ENCODE measurements around the gene GPR78.

GPR78 gene

DNA sequence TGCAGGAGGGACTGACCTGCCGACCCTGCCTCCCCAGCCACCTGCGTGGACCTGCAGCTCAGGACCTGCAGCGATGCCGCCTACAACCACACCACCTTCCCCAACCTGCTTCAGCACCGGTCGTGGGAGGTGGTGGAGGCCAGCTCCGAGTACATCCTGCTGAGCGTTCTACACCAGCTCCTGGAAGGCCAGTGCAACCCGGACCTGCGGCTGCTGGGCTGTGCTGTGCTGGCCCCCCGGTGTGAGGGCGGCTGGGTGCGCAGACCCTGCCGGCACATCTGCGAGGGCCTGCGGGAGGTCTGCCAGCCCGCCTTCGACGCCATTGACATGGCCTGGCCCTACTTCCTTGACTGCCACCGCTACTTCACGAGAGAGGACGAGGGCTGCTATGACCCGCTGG, 20.9 kb downstream of the GPR78 start:
- DNase-seq: no peak

GRCh38 chr4:8601556-8601955, 21.4 kb downstream of the GPR78 start:
- no peak for DNase-seq

DNA sequence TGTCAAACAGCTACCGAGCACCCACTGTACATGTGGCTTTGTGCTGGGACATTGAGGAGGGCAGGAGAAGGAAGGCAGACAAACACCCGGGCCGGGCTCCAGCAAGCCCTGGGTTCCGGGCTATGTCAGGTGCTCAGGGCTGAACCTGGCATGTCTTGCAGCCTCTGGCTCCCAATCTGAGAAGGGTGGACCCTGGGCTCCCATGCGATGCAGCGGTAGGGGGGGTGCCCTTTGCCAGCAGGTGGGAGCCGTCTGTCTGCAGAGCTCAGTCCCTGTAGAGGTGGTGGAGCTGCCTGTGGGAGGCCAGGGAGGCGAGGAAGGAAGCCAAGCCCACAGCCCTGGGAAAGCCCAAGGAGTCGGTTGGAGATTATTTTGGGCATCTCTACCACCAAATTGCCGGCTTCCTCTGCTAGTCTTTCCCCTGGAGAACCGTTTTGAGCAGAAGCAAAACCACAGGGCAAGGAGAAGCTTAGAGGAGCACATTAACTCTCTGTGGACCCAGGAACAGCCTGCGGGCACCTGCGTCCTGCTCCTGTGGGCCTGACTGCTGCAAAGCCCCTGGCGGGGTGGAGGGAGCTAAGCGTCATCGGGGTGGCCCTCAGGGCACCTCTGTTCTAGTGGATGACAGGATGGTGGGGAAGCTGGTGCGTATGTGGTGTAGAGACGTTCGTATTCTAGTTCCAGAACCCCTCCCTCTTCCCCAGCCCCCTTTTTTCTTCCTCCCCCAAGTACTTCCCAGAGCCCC, 22.7 kb downstream of the GPR78 start:
- no peak for DNase-seq

DNA sequence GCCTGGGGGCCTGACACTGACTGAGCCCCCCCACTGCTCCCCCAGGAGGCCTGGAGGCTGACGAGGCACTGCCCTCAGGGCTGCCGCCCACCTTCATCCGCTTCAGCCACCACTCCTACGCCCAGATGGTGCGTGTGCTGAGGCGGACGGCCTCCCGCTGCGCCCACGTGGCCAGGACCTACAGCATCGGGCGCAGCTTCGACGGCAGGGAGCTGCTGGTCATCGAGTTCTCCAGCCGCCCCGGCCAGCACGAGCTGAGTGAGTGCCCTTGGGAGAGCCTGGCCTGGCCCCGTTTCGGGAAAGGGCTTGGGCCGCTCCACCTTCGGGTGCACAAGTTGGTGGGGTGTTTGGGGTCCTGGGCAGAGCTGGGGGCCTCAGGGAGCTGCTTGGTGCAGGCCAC, 23.7 kb downstream of the GPR78 start:
- no peak for DNase-seq

- DNase-seq: no peak
Measured at GRCh38 chr4:8605289-8605688, 25.1 kb downstream of the GPR78 start.

DNA sequence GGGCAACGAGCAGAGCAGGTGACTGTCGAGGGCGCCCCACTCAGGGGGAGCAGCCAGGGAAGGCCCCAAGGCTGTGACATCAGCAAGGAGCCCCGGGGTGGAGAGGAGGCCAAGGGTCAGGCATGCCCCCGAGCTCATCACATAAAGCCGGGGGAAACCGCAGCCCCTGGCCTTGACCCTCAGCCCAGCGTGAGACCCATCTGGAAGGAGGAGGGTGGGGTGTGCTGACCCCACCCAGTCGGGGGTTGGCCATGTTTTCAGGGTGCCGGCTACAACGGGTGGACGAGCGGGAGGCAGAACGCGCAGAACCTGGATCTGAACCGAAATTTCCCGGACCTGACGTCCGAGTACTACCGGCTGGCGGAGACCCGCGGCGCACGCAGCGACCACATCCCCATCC, 26.3 kb downstream of the GPR78 start:
- DNase-seq: no peak

DNA sequence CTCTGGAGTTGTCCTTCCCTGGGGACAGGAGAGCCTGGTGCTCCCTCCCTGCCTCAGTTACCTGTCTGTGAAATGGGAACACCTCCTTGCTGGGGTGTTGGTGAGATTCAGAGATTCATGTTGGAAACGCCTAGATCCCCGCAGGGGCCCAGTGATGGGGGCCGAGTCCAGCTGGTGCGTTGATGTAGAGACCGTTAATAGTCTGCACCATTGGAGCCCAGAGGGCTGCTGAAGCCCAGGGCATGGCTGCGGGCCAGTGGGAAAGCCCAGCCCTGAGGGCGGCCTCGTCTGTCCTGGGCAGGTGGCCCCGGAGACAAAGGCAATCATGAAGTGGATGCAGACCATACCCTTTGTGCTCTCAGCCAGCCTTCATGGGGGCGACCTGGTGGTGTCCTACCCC, 26.8 kb downstream of the GPR78 start:
- no peak for DNase-seq

GRCh38 chr4:8607603-8608481, 27.6 kb downstream of the GPR78 start:
- peak in 1 of 2 experiments; percentile 40 for DNase-seq

DNA sequence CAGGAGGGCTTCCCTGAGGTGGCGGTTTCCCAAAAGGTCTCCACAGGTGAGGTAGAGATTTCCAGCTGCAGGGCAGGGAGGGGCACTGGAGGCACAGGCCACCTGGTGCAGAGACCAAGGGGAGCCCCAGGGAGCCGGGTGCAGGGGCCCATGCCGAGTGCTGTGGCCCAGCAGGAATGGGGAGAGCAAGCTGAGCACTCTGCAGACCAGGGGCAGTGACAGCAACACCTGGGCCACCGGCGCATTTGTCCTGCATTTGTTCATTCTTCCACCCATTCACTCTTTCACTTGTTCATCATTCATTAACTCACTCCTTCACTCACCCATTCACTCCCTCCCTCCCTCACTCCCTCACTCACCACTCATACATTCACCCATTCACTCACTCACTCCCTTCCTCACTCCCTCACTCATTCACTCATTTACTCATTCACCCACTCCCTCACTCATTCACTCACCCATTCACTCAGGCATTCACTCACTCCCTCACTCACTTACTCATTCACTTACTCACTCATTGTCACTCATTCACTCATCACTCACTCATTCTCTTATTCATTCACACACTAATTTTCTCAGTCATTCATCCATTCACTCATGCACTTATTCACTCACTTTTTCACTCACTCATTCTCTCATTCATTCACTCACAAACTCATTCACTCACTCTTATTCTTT, 28.7 kb downstream of the GPR78 start:
- DNase-seq: no peak

- no peak for DNase-seq
Measured at GRCh38 chr4:8609406-8609805, 29.2 kb downstream of the GPR78 start.

DNA sequence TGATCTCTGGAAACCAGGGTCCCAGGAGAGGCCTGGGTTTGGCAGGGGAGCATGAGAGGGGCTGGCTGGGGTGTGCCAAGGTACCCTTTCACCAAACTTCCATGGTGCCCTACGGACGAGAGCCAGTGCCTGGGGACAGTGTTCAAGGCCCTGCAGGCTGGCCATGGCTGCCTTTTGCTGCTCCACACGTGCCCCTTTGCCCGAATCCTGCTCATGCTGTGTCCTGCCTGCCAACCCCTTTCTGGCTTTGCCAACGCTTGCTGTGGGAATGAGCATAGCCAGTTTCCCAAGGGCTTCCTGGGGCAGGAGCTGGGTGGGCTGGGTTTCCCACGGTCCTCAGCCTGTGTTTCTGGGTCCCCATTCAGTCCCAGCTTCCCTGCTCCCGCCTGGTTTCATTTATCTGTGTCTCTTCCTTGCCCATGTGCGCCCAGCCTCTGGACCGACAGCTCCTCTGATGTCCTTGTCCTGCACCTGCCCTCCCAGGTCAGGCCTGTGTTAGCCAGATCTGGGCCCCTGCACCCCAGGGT, 29.7 kb downstream of the GPR78 start:
- no peak for DNase-seq

GRCh38 chr4:8610858-8611616, 30.8 kb downstream of the GPR78 start:
- no peak for DNase-seq

DNA sequence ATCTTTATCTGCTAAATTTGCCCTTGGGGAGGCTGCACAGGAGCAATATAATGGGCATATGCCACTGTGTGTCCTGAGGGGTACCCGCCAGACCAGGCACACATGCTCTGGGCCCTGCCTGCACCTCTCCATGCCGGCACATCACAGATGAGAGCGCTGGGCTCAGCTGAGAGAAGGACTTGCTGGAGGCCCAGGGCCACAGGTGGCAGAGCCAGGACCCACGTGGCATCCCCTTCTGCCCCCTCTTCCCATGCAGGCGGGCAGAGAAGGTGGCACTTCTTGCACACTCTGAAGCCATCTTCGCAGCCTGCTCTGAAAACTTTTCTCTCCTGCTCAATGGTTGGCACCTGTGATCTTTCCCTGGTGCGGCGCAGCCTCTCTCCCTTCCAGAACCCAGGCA, 32.5 kb downstream of the GPR78 start:
- DNase-seq: no peak

DNA sequence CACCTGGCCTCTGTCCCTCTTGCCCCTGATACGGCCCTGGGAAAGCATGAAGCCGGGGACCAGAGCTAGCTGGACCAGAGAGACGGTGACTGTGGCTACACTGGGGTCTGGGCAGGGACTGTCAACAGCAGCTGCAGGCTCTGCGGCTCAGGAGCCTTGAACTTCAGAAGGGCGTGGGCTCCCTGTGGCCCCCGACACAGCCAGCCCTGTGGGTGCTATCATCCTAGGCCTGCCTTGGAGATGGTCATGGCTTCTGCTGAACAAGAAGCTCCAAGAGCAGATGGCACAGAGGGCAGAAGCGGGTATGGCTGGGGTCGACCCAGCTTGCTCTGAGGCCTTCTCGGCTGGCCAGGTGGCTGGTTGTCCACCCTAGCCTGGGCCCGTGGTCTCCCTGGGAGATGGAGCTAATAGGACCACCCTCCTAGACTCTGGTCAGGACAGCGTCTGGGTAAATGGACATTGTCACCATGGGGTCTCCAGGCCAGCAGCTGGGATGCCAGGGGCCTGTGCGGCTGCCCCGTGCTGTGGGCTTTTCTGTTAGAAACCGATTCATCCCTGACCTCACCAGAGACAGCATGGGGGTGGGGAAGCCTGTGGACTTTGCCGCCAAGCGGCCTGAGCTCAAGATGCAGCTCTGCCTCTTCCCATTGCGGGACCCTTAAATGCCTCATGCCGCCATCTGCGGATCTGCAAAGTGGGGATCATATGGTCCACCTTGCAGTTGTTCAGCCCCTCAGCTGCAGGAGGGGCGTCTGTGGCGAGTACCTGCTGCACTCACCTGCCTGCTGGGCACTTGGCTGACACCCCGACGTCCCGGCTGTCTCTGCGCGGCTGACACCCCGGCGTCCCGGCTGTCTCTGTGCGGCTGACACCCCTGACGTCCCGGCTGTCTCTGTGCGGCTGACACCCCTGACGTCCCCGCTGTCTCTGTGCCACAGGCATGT, 33.5 kb downstream of the GPR78 start:
- DNase-seq: no peak

DNA sequence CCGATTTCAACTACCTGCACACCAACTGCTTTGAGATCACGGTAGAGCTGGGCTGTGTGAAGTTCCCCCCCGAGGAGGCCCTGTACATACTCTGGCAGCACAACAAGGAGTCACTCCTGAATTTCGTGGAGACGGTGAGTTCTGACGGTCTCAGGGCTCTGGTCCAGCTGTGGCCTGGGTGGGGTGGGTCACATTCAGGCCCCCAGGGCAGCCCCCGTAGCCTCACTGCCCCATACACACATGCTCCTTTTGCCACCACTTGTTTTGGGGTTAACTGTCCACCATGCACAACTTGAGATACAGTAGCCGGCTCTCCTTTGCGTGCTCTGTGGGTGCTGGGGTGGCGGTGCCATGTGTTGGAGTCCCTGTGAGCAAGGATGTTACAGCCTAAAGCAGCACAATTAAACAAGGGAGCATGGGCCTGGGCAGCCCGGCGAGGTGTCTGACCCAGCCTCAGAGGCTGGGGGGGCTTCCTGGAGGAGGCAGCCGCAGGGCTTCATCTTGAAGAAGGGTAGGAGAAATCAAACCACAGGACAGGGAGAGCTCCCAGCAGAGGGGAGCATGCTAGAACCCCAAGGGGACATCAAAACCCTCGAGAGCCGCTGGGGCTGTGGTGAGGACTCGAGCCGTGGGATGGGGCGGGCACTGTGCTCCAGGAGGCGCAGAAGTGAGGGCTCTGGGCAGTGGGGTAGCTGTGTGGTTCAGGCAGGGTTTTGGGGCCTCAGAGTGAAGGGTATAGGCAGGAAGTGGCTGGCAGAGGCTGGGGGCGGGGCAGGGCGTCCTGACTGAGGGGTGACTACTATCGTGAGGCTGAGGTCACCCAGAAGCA, 34.4 kb downstream of the GPR78 start:
- DNase-seq: no peak

- DNase-seq: no peak
Measured at GRCh38 chr4:8615366-8615765, 35.2 kb downstream of the GPR78 start.

DNA sequence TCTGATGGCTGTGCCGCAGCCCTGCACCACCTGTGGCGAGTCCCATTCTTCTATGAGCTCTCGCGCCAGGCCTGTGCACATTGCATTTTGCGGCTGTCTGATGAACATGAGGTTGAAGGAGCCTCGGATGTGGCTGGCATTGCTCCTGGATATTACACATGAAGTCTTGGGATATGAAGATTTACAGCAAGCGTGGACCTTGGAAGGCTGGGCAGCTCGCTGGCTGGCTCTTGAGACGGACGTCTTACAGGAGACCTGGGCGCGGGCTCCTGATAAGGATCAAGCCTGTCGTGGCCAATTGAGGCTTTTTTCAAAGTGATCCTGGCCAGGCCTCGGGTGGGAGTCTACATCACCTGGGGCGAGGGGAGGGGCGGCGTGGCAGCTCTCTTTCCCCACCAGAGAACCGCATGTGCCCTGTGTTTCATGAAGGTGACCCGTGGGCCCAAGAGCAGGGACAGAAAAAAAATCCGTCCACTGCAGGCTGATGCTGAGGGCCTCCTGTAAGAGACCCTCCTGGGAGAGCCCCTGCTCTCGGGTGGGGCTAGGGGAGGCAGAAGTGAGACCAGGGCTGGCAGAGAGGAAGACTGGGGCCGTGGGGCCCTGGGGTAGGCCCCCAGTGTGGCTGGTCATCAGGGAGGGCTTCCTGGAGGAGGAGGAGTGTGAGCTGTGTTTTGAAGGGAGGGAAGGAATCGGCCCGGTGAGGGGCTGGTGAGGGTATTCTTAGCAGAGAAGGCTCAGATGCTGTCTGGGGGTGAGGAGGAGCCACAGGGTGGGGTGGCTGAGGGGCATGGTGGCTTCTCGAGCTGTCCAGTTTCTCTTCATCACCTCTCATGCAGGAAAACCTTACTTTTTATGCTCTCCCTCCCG, 36.0 kb downstream of the GPR78 start:
- DNase-seq: no peak

GRCh38 chr4:8616831-8617230, 36.6 kb downstream of the GPR78 start:
- DNase-seq: no peak

DNA sequence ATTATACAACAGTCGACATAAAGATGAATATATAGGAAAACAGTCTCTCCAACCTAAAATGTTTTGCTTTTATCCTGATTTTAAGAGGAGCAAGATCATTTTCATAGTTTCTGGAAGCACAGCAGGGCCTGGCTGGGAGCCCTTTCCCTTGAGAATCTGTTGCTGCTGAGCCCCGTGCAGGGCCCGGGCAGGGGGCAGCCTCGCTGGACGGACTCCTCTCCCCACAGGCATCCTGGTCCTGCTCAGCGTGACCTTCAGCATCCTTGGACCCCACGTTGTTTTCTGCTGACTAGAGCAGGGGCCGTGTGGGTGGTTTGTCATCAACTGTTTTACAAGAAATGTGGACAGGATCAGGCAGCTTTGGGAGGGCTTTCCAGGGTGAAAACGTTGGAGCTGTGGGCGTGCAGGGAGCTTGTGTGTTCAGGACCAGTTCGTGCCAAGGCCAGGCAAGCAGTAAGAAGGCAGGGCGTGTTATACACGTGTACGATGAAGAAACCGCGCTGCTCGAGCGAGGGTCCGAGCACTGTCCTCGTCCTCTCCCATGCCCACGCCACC, 37.4 kb downstream of the GPR78 start:
- DNase-seq: no peak
